IPS DF 6.9 (cell line): ENCODE results near the gene OR13A1.
"Not testable (repeated sequence)": the region's sequence is repeated elsewhere in the genome, so short reads cannot be mapped to it uniquely, and the experiment has no call there.

ENCODE experiments used
- DNase-seq: peaks from one replicate; pipeline ENCODE4 v3.0.0-alpha.2; 2013; ENCODE audit warnings: low read depth, low spot score
- H3K27ac ChIP-seq: one replicate; pipeline ENCODE4 v1.5.1; 2013; ENCODE audit warnings: low read length, control low read depth
- H3K27me3 ChIP-seq: 2 replicates; pipeline ENCODE4 v1.6.1; 2013; ENCODE audit warnings: mild to moderate bottlenecking, low read length; ENCODE audit not compliant: control insufficient read depth, insufficient read depth
- H3K36me3 ChIP-seq: 2 replicates; pipeline ENCODE4 v1.6.1; 2013; ENCODE audit warnings: low read length; ENCODE audit not compliant: control insufficient read depth, insufficient read depth
- H3K4me1 ChIP-seq: 2 replicates; pipeline ENCODE4 v1.6.1; 2013; ENCODE audit warnings: low read length; ENCODE audit not compliant: control insufficient read depth, insufficient read depth
- H3K4me3 ChIP-seq: 2 replicates; pipeline ENCODE4 v1.5.1; 2013; ENCODE audit warnings: mild to moderate bottlenecking, low read length
- H3K9me3 ChIP-seq: 2 replicates; pipeline ENCODE4 v1.6.1; 2013; ENCODE audit warnings: low read length, inconsistent platforms; ENCODE audit not compliant: control insufficient read depth, insufficient read depth
- WGBS: extraction: QIAGEN DNeasy Blood & Tissue Kit; methylation state at CpG from one replicate; pipeline ENCODE4 v1.1.7; 2013; ENCODE audit warnings: mixed read lengths, missing lambda C conversion rate; ENCODE audit not compliant: insufficient read length, insufficient coverage; 5-methylcytosine and 5-hydroxymethylcytosine counted together

OR13A1 gene

GRCh38 chr10:45315508-45315907 is at the start of gene OR13A1:
TSS of gene OR13A1 (minus strand) at chr10:45315608. CDS start at chr10:45304422, 11,186 bp downstream.
- Histone ChIP-seq H3K27ac (no peak within 1 kb of the TSS), H3K4me3 (no peak within 1 kb of the TSS), H3K4me1 (no peaks in the 10 kb centered on the region), H3K36me3 (no peaks in the 10 kb centered on the region), H3K9me3 (no peaks in the 10 kb centered on the region), H3K27me3 (no peaks in the 10 kb centered on the region)
- DNase-seq, result no peak
- WGBS, result no CpG with 5 or more reads among the region's 2 CpGs

DNA sequence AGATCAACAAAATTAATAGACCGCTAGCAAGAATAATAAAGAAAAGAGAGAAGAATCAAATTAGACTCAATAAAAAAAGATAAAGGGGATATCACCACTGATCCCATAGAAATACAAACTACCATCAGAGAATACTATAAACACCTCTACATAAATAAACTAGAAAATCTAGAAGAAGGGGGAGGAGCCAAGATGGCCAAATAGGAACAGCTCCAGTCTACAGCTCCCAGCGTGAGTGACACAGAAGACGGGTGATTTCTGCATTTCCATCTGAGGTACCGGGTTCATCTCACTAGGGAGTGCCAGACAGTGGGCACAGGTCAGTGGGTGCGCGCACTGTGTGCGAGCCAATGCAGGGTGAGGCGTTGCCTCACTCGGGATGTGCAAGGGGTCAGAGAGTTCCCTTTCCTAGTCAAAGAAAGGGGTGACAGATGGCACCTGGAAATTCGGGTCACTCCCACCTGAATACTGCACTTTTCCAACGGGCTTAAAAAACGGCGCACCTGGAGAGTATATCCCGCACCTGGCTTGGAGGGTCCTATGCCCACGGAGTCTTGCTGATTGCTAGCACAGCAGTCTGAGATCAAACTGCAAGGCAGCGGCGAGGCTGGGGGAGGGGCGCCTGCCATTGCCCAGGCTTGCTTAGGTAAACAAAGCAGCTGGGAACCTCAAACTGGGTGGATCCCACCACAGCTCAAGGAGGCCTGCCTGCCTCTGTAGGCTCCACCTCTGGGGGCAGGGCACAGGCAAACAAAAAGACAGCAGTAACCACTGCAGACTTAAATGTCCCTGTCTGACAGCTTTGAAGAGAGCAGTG is 46.8 kb upstream of the OR13A1 start:
- peak overlapping the region; percentile 16; the same call in 1 of the 2 replicates for H3K4me3 ChIP-seq
- not testable (repeated sequence) for H3K27me3 ChIP-seq, DNase-seq, H3K36me3 ChIP-seq, H3K9me3 ChIP-seq, H3K27ac ChIP-seq, H3K4me1 ChIP-seq
- WGBS, result no CpG with 5 or more reads among the region's 18 CpGs

GRCh38 chr10:45358961-45359360 is 43.6 kb upstream of the OR13A1 start:
- not testable (repeated sequence) for H3K4me3 ChIP-seq, H3K4me1 ChIP-seq, H3K36me3 ChIP-seq, H3K27ac ChIP-seq, DNase-seq, H3K27me3 ChIP-seq, H3K9me3 ChIP-seq
- no CpG with 5 or more reads among the region's 7 CpGs for WGBS

- Histone ChIP-seq H3K27me3 (no peaks in the 10 kb centered on the region), H3K9me3 (no peaks in the 10 kb centered on the region), H3K4me3 (no peak overlapping the region), H3K4me1 (peaks cover 1% of the 10 kb centered on the region; the same call in 1 of the 2 replicates), H3K36me3 (no peaks in the 10 kb centered on the region), H3K27ac (no peak overlapping the region)
- WGBS, result no CpG with 5 or more reads among the region's 4 CpGs
- DNase-seq, result no peak
Observed at GRCh38 chr10:45355494-45355893, 40.1 kb upstream of the OR13A1 start.

GRCh38 chr10:45354261-45354660 is 38.9 kb upstream of the OR13A1 start:
- no CpG with 5 or more reads among the region's 3 CpGs for WGBS
- no peak overlapping the region for H3K4me3 ChIP-seq
- no peak overlapping the region for H3K27ac ChIP-seq

GRCh38 chr10:45353186-45353585 is 37.8 kb upstream of the OR13A1 start:
- Histone ChIP-seq H3K4me3 (no peak overlapping the region), H3K27me3 (no peaks in the 10 kb centered on the region), H3K4me1 (no peaks in the 10 kb centered on the region), H3K27ac (no peak overlapping the region), H3K9me3 (no peaks in the 10 kb centered on the region), H3K36me3 (no peaks in the 10 kb centered on the region)
- WGBS, result no CpG with 5 or more reads among the region's 1 CpG
- DNase-seq, result no peak

More at GRCh38 chr10:45354261-45354660, 38.9 kb upstream of the OR13A1 start:
- H3K9me3 ChIP-seq, result no peaks in the 10 kb centered on the region
- H3K36me3 ChIP-seq, result no peaks in the 10 kb centered on the region
- no peak for DNase-seq
- no peaks in the 10 kb centered on the region for H3K27me3 ChIP-seq
- H3K4me1 ChIP-seq, result peaks cover under 1% of the 10 kb centered on the region; the same call in 1 of the 2 replicates

- not testable (repeated sequence) for DNase-seq
- no CpG with 5 or more reads among the region's 31 CpGs for WGBS
Observed at GRCh38 chr10:45348196-45348765, 32.9 kb upstream of the OR13A1 start.

DNA sequence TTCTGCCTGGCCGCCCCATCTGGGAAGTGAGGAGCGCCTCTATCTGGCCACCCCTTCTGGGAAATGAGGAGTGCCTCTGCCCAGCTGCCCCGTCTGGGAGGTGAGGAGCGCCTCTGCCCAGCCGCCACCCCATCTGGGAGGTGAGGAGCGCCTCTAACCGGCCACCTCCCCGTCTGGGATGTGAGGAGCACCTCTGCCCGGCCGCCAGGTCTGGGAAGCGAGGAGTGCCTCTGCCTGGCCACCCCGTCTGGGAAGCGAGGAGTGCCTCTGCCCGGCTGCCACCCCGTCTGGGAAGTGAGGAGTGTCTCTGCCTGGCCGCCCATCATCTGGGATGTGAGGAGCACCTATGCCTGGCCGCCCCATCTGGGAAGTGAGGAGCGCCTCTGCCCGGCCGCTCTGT is 32.1 kb upstream of the OR13A1 start:
- WGBS, result no CpG with 5 or more reads among the region's 20 CpGs
- not testable (repeated sequence) for H3K27me3 ChIP-seq, H3K4me3 ChIP-seq, H3K36me3 ChIP-seq, H3K9me3 ChIP-seq, DNase-seq, H3K27ac ChIP-seq, H3K4me1 ChIP-seq

More at GRCh38 chr10:45348196-45348765, 32.9 kb upstream of the OR13A1 start:
- H3K36me3 ChIP-seq, H3K4me1 ChIP-seq, H3K27ac ChIP-seq, H3K9me3 ChIP-seq, H3K27me3 ChIP-seq, H3K4me3 ChIP-seq: not testable (repeated sequence)

- H3K4me3 ChIP-seq, H3K27me3 ChIP-seq, DNase-seq, H3K36me3 ChIP-seq, H3K4me1 ChIP-seq, H3K27ac ChIP-seq, H3K9me3 ChIP-seq: not testable (repeated sequence)
- WGBS, result no CpG with 5 or more reads among the region's 24 CpGs
Observed at GRCh38 chr10:45346652-45347335, 31.4 kb upstream of the OR13A1 start.

DNA sequence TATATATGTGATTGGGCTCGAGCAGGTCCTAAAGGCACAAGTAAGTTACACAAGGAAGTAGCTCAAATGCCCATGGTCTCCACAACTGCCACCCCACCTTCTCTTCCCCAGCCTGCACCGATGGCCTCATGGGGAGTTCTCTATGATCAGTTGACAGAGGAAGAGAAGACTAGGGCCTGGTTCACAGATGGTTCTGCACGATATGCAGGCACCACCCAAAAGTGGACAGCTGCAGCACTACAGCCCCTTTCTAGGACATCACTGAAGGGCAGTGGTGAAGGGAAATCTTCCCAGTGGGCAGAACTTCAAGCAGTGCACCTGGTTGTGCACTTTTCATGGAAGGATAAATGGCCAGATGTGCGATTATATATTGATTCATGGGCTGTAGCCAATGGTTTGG is 25.0 kb upstream of the OR13A1 start:
- DNase-seq, H3K4me1 ChIP-seq, H3K27ac ChIP-seq, H3K36me3 ChIP-seq, H3K9me3 ChIP-seq, H3K4me3 ChIP-seq, H3K27me3 ChIP-seq: not testable (repeated sequence)
- WGBS, result no CpG with 5 or more reads among the region's 4 CpGs
